Sigmoid colon (tissue), 7 donors: ENCODE data around the gene CAMSAP2. TPM values are rescaled to one million over a fixed set of nuclear protein-coding genes. Genes with fewer than 3 reads are reported as not detected.
"Not testable (repeated sequence)": the region's sequence is repeated elsewhere in the genome, so short reads cannot be mapped to it uniquely, and the experiment has no call there.

Experiments used
- DNase-seq: peaks from one replicate; pipeline ENCODE4 v3.0.0-alpha.2; 2019
- H3K27ac ChIP-seq, 4 donors: fragments of 200-600 bp; sonication (generic); one replicate each; pipeline ENCODE4 v1.5.1; 2016 to 2019; ENCODE audit warnings: mild to moderate bottlenecking in 1 of 4
- H3K27me3 ChIP-seq, 3 donors: fragments of 200-600 bp; sonication (generic); one replicate each; pipeline ENCODE4 v1.5.1; 2019; ENCODE audit warnings: mild to moderate bottlenecking in 1 of 3
- H3K36me3 ChIP-seq, 4 donors: fragments of 200-600 bp; sonication (generic); one replicate each; pipeline ENCODE4 v1.5.1; 2016 to 2019
- H3K4me1 ChIP-seq, 4 donors: fragments of 200-600 bp; sonication (generic); one replicate each; pipeline ENCODE4 v1.5.1; 2017 to 2019
- H3K4me3 ChIP-seq, 4 donors: fragments of 200-600 bp; sonication (generic); one replicate each; pipeline ENCODE4 v1.5.1; 2017 to 2019; ENCODE audit warnings: mild to moderate bottlenecking in 2 of 4, moderate library complexity in 1 of 4
- H3K9me3 ChIP-seq, 4 donors: fragments of 200-600 bp in 3 of 4; sonication (generic) in 3 of 4; one replicate each; pipeline versions ENCODE4 v1.5.1 to v1.6.1; 2013 to 2019
- CTCF ChIP-seq, 4 experiments: fragments of 450-650 bp in 3 of 4; fragments of 200-600 bp in 1 of 4; IDR thresholded peaks; one replicate each; pipeline ENCODE4 v1.5.1; 2016 to 2019; ENCODE audit warnings: antibody characterized with exemption in 4 of 4, mild to moderate bottlenecking in 3 of 4, moderate library complexity in 2 of 4
- EP300 ChIP-seq, 4 donors: sonication (generic); formaldehyde crosslinking; IDR thresholded peaks; one replicate each; pipeline ENCODE4 v1.6.1; 2017; ENCODE audit warnings: antibody characterized with exemption in 4 of 4
- POLR2A ChIP-seq, 2 donors: fragments of 450-650 bp; IDR thresholded peaks; one replicate each; pipeline ENCODE4 v1.6.1; 2016; ENCODE audit warnings: antibody characterized with exemption in 2 of 2, mild to moderate bottlenecking in 2 of 2, moderate library complexity in 2 of 2
- POLR2AphosphoS5 ChIP-seq, 4 donors: sonication (generic); formaldehyde crosslinking; IDR thresholded peaks; one replicate each; pipeline ENCODE4 v1.6.1; 2017; ENCODE audit warnings: antibody characterized with exemption in 4 of 4
- WGBS, 2 donors: extraction: QIAGEN DNeasy Blood & Tissue Kit; methylation state at CpG; one replicate each; pipeline ENCODE4 v1.1.7; 2013; 5-methylcytosine and 5-hydroxymethylcytosine counted together
- intact Hi-C: fragments of 100-400 bp; cut with DNase I; formaldehyde crosslinking; loops from one replicate; pipeline ENCODE4 v1.15.1; 2023
- polyA plus RNA-seq, 3 donors: library from polyadenylated mRNA; stranded (reverse); fragments of 200-250 nt; gene quantifications; one replicate each; pipeline ENCODE4 v1.2.3, GENCODE V29; 2013
- total RNA-seq, 4 donors: library from RNA; depleted of rRNA; stranded (reverse); fragments of >200 nt; gene quantifications; one replicate each; pipeline ENCODE4 v1.1.0, GENCODE V29; 2016
- donor health status: healthy with polysubstance abuse.
- donor health status: Bipolar disorder and iron deficiency.
- donor health status: healthy.

Gene CAMSAP2
- total and polyA plus RNA-seq, 7 donors = 1.2 to 40.7 (median 31.8) TPM

- Histone ChIP-seq H3K27me3 (no peaks in the 10 kb centered on the region), H3K4me3 (no peak overlapping the region), H3K36me3 (no peaks in the 10 kb centered on the region), H3K9me3 (no peaks in the 10 kb centered on the region), H3K27ac (no peak overlapping the region), H3K4me1 (peaks cover 0 to 50% (median 36%) of the 10 kb centered on the region in 4 donors)
- intact Hi-C loops = loop anchor here (5.0 kb wide), 1 partner anchor 33 kb away; no protein-coding TSS in a partner anchor
- DNase-seq = no peak
- TF ChIP-seq CTCF (IDR thresholded peaks at IDR 0.05) (no peak), POLR2AphosphoS5 (IDR thresholded peaks at IDR 0.05) (no peak), POLR2A (IDR thresholded peaks at IDR 0.05) (no peak), EP300 (IDR thresholded peaks at IDR 0.05) (no peak)
- 82 to 88% methylated on average over 1 of the region's 1 CpG for WGBS, 2 donors
These were observed 5.5 kb downstream of the CAMSAP2 start for GRCh38 chr1:200744143-200744542.

GRCh38 chr1:200749090-200749489 lies 10.4 kb downstream of the CAMSAP2 start:
- H3K27ac ChIP-seq = no peak overlapping the region
- intact Hi-C loops = no loop called here
- H3K9me3 ChIP-seq = no peaks in the 10 kb centered on the region
- DNase-seq = no peak
- H3K4me1 ChIP-seq = peaks cover 0 to 24% (median 8%) of the 10 kb centered on the region in 4 donors
- no peak overlapping the region for H3K4me3 ChIP-seq
- no peaks in the 10 kb centered on the region for H3K27me3 ChIP-seq
- TF ChIP-seq POLR2A (IDR thresholded peaks at IDR 0.05) (no peak), EP300 (IDR thresholded peaks at IDR 0.05) (no peak), POLR2AphosphoS5 (IDR thresholded peaks at IDR 0.05) (no peak), CTCF (IDR thresholded peaks at IDR 0.05) (no peak)
- no peaks in the 10 kb centered on the region for H3K36me3 ChIP-seq

GRCh38 chr1:200750749-200751148 lies 12.1 kb downstream of the CAMSAP2 start:
- H3K4me3 ChIP-seq, DNase-seq, intact Hi-C loops, H3K4me1 ChIP-seq, H3K27ac ChIP-seq, H3K9me3 ChIP-seq, H3K27me3 ChIP-seq, H3K36me3 ChIP-seq: not testable (repeated sequence)
- 94 to 95% methylated on average over 10 of the region's 10 CpGs for WGBS, 2 donors

- no peaks in the 10 kb centered on the region for H3K9me3 ChIP-seq
- no peak overlapping the region for H3K27ac ChIP-seq
- TF ChIP-seq POLR2A (IDR thresholded peaks at IDR 0.05) (no peak), POLR2AphosphoS5 (IDR thresholded peaks at IDR 0.05) (no peak), EP300 (IDR thresholded peaks at IDR 0.05) (no peak), CTCF (IDR thresholded peaks at IDR 0.05) (no peak)
- DNase-seq = no peak
- WGBS, 2 donors = 84 to 93% methylated on average over 2 of the region's 2 CpGs
- no peak overlapping the region for H3K4me3 ChIP-seq
- no peaks in the 10 kb centered on the region for H3K27me3 ChIP-seq
- no peaks in the 10 kb centered on the region for H3K36me3 ChIP-seq
- H3K4me1 ChIP-seq = peaks cover 0 to 9% (median 0%) of the 10 kb centered on the region in 4 donors
- intact Hi-C loops = no loop called here
These were observed 13.0 kb downstream of the CAMSAP2 start for GRCh38 chr1:200751717-200752116.

GRCh38 chr1:200753650-200754198 lies 15.0 kb downstream of the CAMSAP2 start:
- H3K27me3 ChIP-seq = no peaks in the 10 kb centered on the region
- DNase-seq = no peak
- intact Hi-C loops = no loop called here
- no peaks in the 10 kb centered on the region for H3K36me3 ChIP-seq
- TF ChIP-seq POLR2A (IDR thresholded peaks at IDR 0.05) = no peak
- no peak for TF ChIP-seq CTCF (IDR thresholded peaks at IDR 0.05)
- TF ChIP-seq POLR2AphosphoS5 (IDR thresholded peaks at IDR 0.05) = no peak
- TF ChIP-seq EP300 (IDR thresholded peaks at IDR 0.05) = no peak
- H3K4me3 ChIP-seq = no peak overlapping the region
- 91 to 92% methylated on average over 5 of the region's 5 CpGs for WGBS, 2 donors
- no peak overlapping the region for H3K27ac ChIP-seq
- H3K4me1 ChIP-seq = peaks cover 0 to 9% (median 4%) of the 10 kb centered on the region in 4 donors
- H3K9me3 ChIP-seq = no peaks in the 10 kb centered on the region
